ENCODE results near the gene ETV1. TPM values are rescaled to one million over a fixed set of nuclear protein-coding genes. Genes with fewer than 3 reads are reported as not detected.
A peak's percentile ranks its signal among the peaks of the same experiment; 100 is the strongest.

The ETV1 gene
- total RNA-seq, 2 donors from 2014 or later, result 15.8 to 31.2 TPM

- peaks cover 50% of the 10 kb centered on the region for H3K4me1 Mint-ChIP-seq
- Histone ChIP-seq H3K9ac (ENCODE audit: extremely low read depth, low read length, poor library complexity, severe bottlenecking) (no peak overlapping the region), H3K27me3 (ENCODE audit: control insufficient read depth, insufficient read depth, low read length, poor library complexity, severe bottlenecking) (no peaks in the 10 kb centered on the region), H3K4me1 (ENCODE audit: control insufficient read depth, insufficient read depth, low read length) (no peaks in the 10 kb centered on the region), H3K9me3 (ENCODE audit: control insufficient read depth, low read length) (no peaks in the 10 kb centered on the region), H3K27ac (ENCODE audit: low read depth, low read length) (no peak overlapping the region), H3K4me3 (ENCODE audit: low read length) (no peak overlapping the region), H3K36me3 (ENCODE audit: control insufficient read depth, insufficient read depth, low read length) (no peaks in the 10 kb centered on the region)
- DNase-seq, result no peak
- H3K4me3 Mint-ChIP-seq, result no peak overlapping the region
- H3K9me3 Mint-ChIP-seq, result no peaks in the 10 kb centered on the region
- no peaks in the 10 kb centered on the region for H3K36me3 Mint-ChIP-seq (ENCODE audit: low read depth)
- 72 to 89% methylated on average over 2 to 3 of the region's 4 CpGs for WGBS, 2 experiments (ENCODE audit: insufficient coverage in 1 of 2, insufficient read length in 1 of 2)
- H3K27me3 Mint-ChIP-seq (ENCODE audit: insufficient read depth), result no peaks in the 10 kb centered on the region
- H3K27ac Mint-ChIP-seq, result no peak overlapping the region
- no peak for TF ChIP-seq CTCF (conservative IDR thresholded peaks at IDR 0.05)
These were observed 6.4 kb downstream of the ETV1 start for GRCh38 chr7:13982940-13983677.

- DNase-seq, result peak; percentile 54
- no peak overlapping the region for H3K9ac ChIP-seq (ENCODE audit: extremely low read depth, low read length, poor library complexity, severe bottlenecking)
- Mint-ChIP-seq H3K4me3 (no peak overlapping the region), H3K36me3 (ENCODE audit: low read depth) (peaks cover 10% of the 10 kb centered on the region), H3K27ac (peak overlapping the region; percentile 84), H3K9me3 (no peaks in the 10 kb centered on the region), H3K4me1 (peaks cover 43% of the 10 kb centered on the region), H3K27me3 (ENCODE audit: insufficient read depth) (no peaks in the 10 kb centered on the region)
- no peak overlapping the region for H3K27ac ChIP-seq (ENCODE audit: low read depth, low read length)
- H3K27me3 ChIP-seq (ENCODE audit: control insufficient read depth, insufficient read depth, low read length, poor library complexity, severe bottlenecking), result no peaks in the 10 kb centered on the region
- TF ChIP-seq CTCF (conservative IDR thresholded peaks at IDR 0.05), result no peak
- no peaks in the 10 kb centered on the region for H3K9me3 ChIP-seq (ENCODE audit: control insufficient read depth, low read length)
- WGBS, 2 experiments (ENCODE audit: insufficient coverage in 1 of 2, insufficient read length in 1 of 2), result 16 to 48% methylated on average over 2 to 3 of the region's 3 CpGs
- no peak overlapping the region for H3K4me3 ChIP-seq (ENCODE audit: low read length)
- no peaks in the 10 kb centered on the region for H3K36me3 ChIP-seq (ENCODE audit: control insufficient read depth, insufficient read depth, low read length)
- H3K4me1 ChIP-seq (ENCODE audit: control insufficient read depth, insufficient read depth, low read length), result no peaks in the 10 kb centered on the region
These were observed 8.4 kb downstream of the ETV1 start for GRCh38 chr7:13981070-13981469.

GRCh38 chr7:13980474-13980873 lies 9.0 kb downstream of the ETV1 start:
- Mint-ChIP-seq H3K4me3 (no peak overlapping the region), H3K9me3 (no peaks in the 10 kb centered on the region), H3K27me3 (ENCODE audit: insufficient read depth) (no peaks in the 10 kb centered on the region), H3K36me3 (ENCODE audit: low read depth) (peaks cover 12% of the 10 kb centered on the region), H3K4me1 (peaks cover 38% of the 10 kb centered on the region), H3K27ac (peak overlapping the region; percentile 25)
- H3K27ac ChIP-seq (ENCODE audit: low read depth, low read length), result no peak overlapping the region
- H3K27me3 ChIP-seq (ENCODE audit: control insufficient read depth, insufficient read depth, low read length, poor library complexity, severe bottlenecking), result no peaks in the 10 kb centered on the region
- no peaks in the 10 kb centered on the region for H3K9me3 ChIP-seq (ENCODE audit: control insufficient read depth, low read length)
- no peak for DNase-seq
- H3K9ac ChIP-seq (ENCODE audit: extremely low read depth, low read length, poor library complexity, severe bottlenecking), result no peak overlapping the region
- 70 to 80% methylated on average over 3 to 5 of the region's 5 CpGs for WGBS, 2 experiments (ENCODE audit: insufficient coverage in 1 of 2, insufficient read length in 1 of 2)
- no peaks in the 10 kb centered on the region for H3K36me3 ChIP-seq (ENCODE audit: control insufficient read depth, insufficient read depth, low read length)
- TF ChIP-seq CTCF (conservative IDR thresholded peaks at IDR 0.05), result no peak
- H3K4me1 ChIP-seq (ENCODE audit: control insufficient read depth, insufficient read depth, low read length), result no peaks in the 10 kb centered on the region
- H3K4me3 ChIP-seq (ENCODE audit: low read length), result no peak overlapping the region
